OCI-LY7 (cell line): ENCODE results near the gene PPM1L.

Experiments used
- CTCF ChIP-seq: fragments of 200-600 bp; sonication (generic); conservative IDR thresholded peaks from 2 replicates; pipeline ENCODE4 v1.5.1; 2014; ENCODE audit warnings: mild to moderate bottlenecking, antibody characterized with exemption, low read length, moderate library complexity, mixed read lengths
- EZH2phosphoT487 ChIP-seq: fragments of 200-600 bp; sonication (generic); IDR thresholded peaks from 2 replicates; pipeline ENCODE4 v1.6.1; 2018; ENCODE audit warnings: low read depth, borderline replicate concordance, mild to moderate bottlenecking, mixed run types, antibody characterized with exemption, low read length, moderate library complexity, mixed read lengths

- no peak for TF ChIP-seq CTCF
- no peak for TF ChIP-seq EZH2phosphoT487
Measured at GRCh38 chr3:160852856-160853255, 96.8 kb downstream of the PPM1L start.
